Muscle layer of duodenum (tissue), 2 donors: ENCODE results near the gene NAP1L4.

Experiments used
- H3K27ac ChIP-seq: one replicate; pipeline ENCODE4 v1.7.0; 2013; ENCODE audit warnings: mild to moderate bottlenecking, low read length
- H3K27me3 ChIP-seq: one replicate; pipeline ENCODE4 v1.7.0; 2013; ENCODE audit warnings: low read depth, mild to moderate bottlenecking, control low read depth, low read length
- H3K36me3 ChIP-seq, 2 donors: one replicate each; pipeline ENCODE4 v1.7.0; 2013; ENCODE audit warnings: low read length in 2 of 2, control low read depth in 1 of 2, mild to moderate bottlenecking in 1 of 2; ENCODE audit not compliant: insufficient read depth in 2 of 2, control insufficient read depth in 1 of 2
- H3K4me1 ChIP-seq, 2 donors: one replicate each; pipeline ENCODE4 v1.7.0; 2013; ENCODE audit warnings: low read length in 2 of 2, mild to moderate bottlenecking in 2 of 2, control low read depth in 1 of 2, moderate library complexity in 1 of 2; ENCODE audit not compliant: insufficient read depth in 2 of 2, control insufficient read depth in 1 of 2
- H3K4me3 ChIP-seq, 2 donors: one replicate each; pipeline ENCODE4 v1.7.0; 2013; ENCODE audit warnings: low read length in 2 of 2, low read depth in 1 of 2, mild to moderate bottlenecking in 1 of 2
- H3K9me3 ChIP-seq, 2 donors: one replicate each; pipeline ENCODE4 v1.7.0; 2013; ENCODE audit warnings: low read length in 2 of 2, control low read depth in 1 of 2, mild to moderate bottlenecking in 1 of 2; ENCODE audit not compliant: control insufficient read depth in 1 of 2
- donor health status: healthy.

Gene NAP1L4

GRCh38 chr11:2975594-2975993, 16.5 kb downstream of the NAP1L4 start:
- H3K27ac ChIP-seq, result no peak overlapping the region
- peaks cover 46 to 67% of the 10 kb centered on the region in 2 donors for H3K36me3 ChIP-seq
- H3K4me1 ChIP-seq, result no peaks in the 10 kb centered on the region
- no peaks in the 10 kb centered on the region for H3K27me3 ChIP-seq
- no peak overlapping the region for H3K4me3 ChIP-seq
- no peaks in the 10 kb centered on the region for H3K9me3 ChIP-seq

GRCh38 chr11:2974272-2974671, 17.9 kb downstream of the NAP1L4 start:
- no peaks in the 10 kb centered on the region for H3K27me3 ChIP-seq
- peaks cover 58 to 80% of the 10 kb centered on the region in 2 donors for H3K36me3 ChIP-seq
- no peak overlapping the region for H3K4me3 ChIP-seq
- H3K4me1 ChIP-seq, result no peaks in the 10 kb centered on the region
- H3K27ac ChIP-seq, result no peak overlapping the region
- H3K9me3 ChIP-seq, result no peaks in the 10 kb centered on the region

GRCh38 chr11:2968341-2968900, 23.7 kb downstream of the NAP1L4 start:
- Histone ChIP-seq H3K27me3 (no peaks in the 10 kb centered on the region), H3K4me1 (no peaks in the 10 kb centered on the region), H3K4me3 (no peak overlapping the region), H3K27ac (no peak overlapping the region), H3K36me3 (peaks cover 78 to 97% of the 10 kb centered on the region in 2 donors), H3K9me3 (no peaks in the 10 kb centered on the region)

- H3K4me3 ChIP-seq, result no peak overlapping the region
- no peaks in the 10 kb centered on the region for H3K4me1 ChIP-seq
- no peaks in the 10 kb centered on the region for H3K27me3 ChIP-seq
- H3K27ac ChIP-seq, result no peak overlapping the region
- H3K36me3 ChIP-seq, result peaks cover 78 to 79% of the 10 kb centered on the region in 2 donors
- no peaks in the 10 kb centered on the region for H3K9me3 ChIP-seq
Observed at GRCh38 chr11:2964782-2965181, 27.3 kb downstream of the NAP1L4 start.

- Histone ChIP-seq H3K27ac (no peak overlapping the region), H3K36me3 (peaks cover 79 to 81% of the 10 kb centered on the region in 2 donors), H3K4me1 (no peaks in the 10 kb centered on the region), H3K4me3 (no peak overlapping the region), H3K27me3 (no peaks in the 10 kb centered on the region), H3K9me3 (no peaks in the 10 kb centered on the region)
Observed at GRCh38 chr11:2963761-2964160, 28.4 kb downstream of the NAP1L4 start.

GRCh38 chr11:2963112-2963754, 28.9 kb downstream of the NAP1L4 start:
- no peaks in the 10 kb centered on the region for H3K9me3 ChIP-seq
- H3K36me3 ChIP-seq, result peaks cover 79 to 81% of the 10 kb centered on the region in 2 donors
- H3K27ac ChIP-seq, result no peak overlapping the region
- H3K27me3 ChIP-seq, result no peaks in the 10 kb centered on the region
- no peaks in the 10 kb centered on the region for H3K4me1 ChIP-seq
- H3K4me3 ChIP-seq, result no peak overlapping the region

- peaks cover 77 to 79% of the 10 kb centered on the region in 2 donors for H3K36me3 ChIP-seq
- H3K27me3 ChIP-seq, result no peaks in the 10 kb centered on the region
- H3K27ac ChIP-seq, result no peak overlapping the region
- H3K4me1 ChIP-seq, result no peaks in the 10 kb centered on the region
- H3K4me3 ChIP-seq, result no peak overlapping the region
- H3K9me3 ChIP-seq, result no peaks in the 10 kb centered on the region
Observed at GRCh38 chr11:2961080-2961479, 31.0 kb downstream of the NAP1L4 start.

GRCh38 chr11:2960139-2960538, 32.0 kb downstream of the NAP1L4 start:
- H3K4me1 ChIP-seq, result no peaks in the 10 kb centered on the region
- H3K9me3 ChIP-seq, result no peaks in the 10 kb centered on the region
- peaks cover 79% of the 10 kb centered on the region in 2 donors for H3K36me3 ChIP-seq
- no peaks in the 10 kb centered on the region for H3K27me3 ChIP-seq
- H3K4me3 ChIP-seq, result no peak overlapping the region
- H3K27ac ChIP-seq, result no peak overlapping the region

- Histone ChIP-seq H3K27me3 (no peaks in the 10 kb centered on the region), H3K4me3 (no peak overlapping the region), H3K4me1 (no peaks in the 10 kb centered on the region), H3K9me3 (no peaks in the 10 kb centered on the region), H3K36me3 (peaks cover 78 to 79% of the 10 kb centered on the region in 2 donors), H3K27ac (no peak overlapping the region)
Observed at GRCh38 chr11:2958251-2958650, 33.9 kb downstream of the NAP1L4 start.

GRCh38 chr11:2955906-2956476, 36.1 kb downstream of the NAP1L4 start:
- Histone ChIP-seq H3K9me3 (no peaks in the 10 kb centered on the region), H3K36me3 (peaks cover 84 to 94% of the 10 kb centered on the region in 2 donors), H3K27ac (no peak overlapping the region), H3K27me3 (no peaks in the 10 kb centered on the region), H3K4me1 (no peaks in the 10 kb centered on the region), H3K4me3 (no peak overlapping the region)

- no peaks in the 10 kb centered on the region for H3K27me3 ChIP-seq
- no peaks in the 10 kb centered on the region for H3K4me1 ChIP-seq
- peaks cover 85 to 96% of the 10 kb centered on the region in 2 donors for H3K36me3 ChIP-seq
- H3K4me3 ChIP-seq, result no peak overlapping the region
- H3K27ac ChIP-seq, result no peak overlapping the region
- H3K9me3 ChIP-seq, result no peaks in the 10 kb centered on the region
Observed at GRCh38 chr11:2954263-2954662, 37.9 kb downstream of the NAP1L4 start.
